ENCODE results near the gene CD3E.

DNA sequence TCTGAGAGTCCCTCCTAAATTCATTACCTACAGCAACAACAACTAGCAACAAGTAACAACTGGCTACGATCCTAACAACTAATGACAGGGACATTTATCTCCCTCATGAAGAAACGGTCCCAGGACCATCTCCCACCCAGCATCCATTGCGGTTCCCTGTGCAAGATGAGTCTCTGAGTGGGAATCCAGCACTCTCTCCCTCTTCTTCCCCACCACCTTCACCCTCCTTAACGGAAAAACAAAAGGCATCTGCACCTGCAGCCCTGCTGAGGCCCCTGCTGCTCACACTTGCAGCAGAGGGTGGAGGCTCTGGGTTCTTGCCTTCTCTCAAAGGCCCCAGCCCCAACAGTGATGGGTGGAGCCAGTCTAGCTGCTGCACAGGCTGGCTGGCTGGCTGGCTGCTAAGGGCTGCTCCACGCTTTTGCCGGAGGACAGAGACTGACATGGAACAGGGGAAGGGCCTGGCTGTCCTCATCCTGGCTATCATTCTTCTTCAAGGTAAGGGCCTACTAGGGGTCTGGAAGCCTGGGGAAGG, 39.5 kb downstream of the CD3E start, which contains the start of gene CD3G:
- TF ChIP-seq CTCF (IDR thresholded peaks at IDR 0.05) (no peak), ZFX (IDR thresholded peaks at IDR 0.05; ENCODE audit: borderline replicate concordance) (no peak)
